ENCODE data around the gene ABCC12. TPM values are rescaled to one million over a fixed set of nuclear protein-coding genes. Genes with fewer than 3 reads are reported as not detected.

Gene ABCC12
- polyA plus RNA-seq, 1 donor = 0.33 TPM

Other genes starting within 250 kb of the ABCC12 start
- 41.1 TPM for gene LONP2, start 88.3 kb upstream of the ABCC12 start, polyA plus RNA-seq (ENCODE audit: insufficient read length)
- gene ABCC11, start 91.5 kb upstream of the ABCC12 start, polyA plus RNA-seq (ENCODE audit: insufficient read length) = 0.18 TPM
- gene SIAH1, start 229.4 kb upstream of the ABCC12 start, polyA plus RNA-seq (ENCODE audit: insufficient read length) = 27.5 TPM

All from forelimb muscle (tissue), 1 donor.